ENCODE data around the gene DIO3. TPM values are rescaled to one million over a fixed set of nuclear protein-coding genes. Genes with fewer than 3 reads are reported as not detected.

DIO3 gene
- total RNA-seq, 2 experiments from 2014 or later, result not detected

DNA sequence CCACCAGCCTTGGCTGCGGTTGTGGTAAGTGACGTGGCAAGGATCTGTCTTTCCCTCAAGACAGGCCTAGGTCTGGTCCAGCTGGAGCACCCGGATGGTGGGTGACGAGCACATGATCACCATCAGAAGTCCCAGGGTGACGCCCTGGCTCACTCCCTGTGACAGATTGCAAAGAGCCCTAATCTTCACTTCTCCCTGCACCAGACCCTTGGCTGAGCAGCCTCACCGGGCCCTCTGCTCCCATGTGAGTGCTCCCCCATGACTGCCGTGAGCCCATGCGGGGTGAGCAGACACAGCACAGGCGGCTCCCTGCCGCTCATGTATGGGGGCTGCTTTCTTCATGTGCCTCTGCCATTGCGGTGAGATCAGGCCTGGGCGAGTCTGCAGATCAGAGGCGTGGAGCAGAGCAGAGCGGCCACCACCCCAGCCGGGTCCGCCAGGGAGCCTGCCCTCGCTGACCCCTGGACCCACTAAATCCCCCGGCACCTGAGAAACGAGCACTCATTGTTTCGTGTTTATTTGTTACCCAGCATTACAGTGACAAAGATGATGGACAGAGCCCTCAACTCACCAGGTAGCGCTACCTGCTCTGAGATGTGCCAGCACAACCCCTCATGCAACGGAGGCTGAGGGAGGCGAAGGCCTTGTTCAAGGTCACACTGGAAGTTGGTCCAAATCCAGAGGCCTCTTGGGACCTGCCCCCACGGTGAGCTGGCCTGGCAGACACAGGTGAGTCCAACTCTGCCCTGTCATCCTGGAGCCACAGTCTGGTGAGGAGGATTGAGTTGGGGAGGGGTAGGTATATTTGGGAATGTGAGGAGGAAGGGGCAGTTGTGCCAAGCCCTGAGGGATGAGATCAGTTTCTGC lies 9.3 kb upstream of the DIO3 start:
- H3K27ac Mint-ChIP-seq, result no peak overlapping the region
- no peaks in the 10 kb centered on the region for H3K36me3 Mint-ChIP-seq (ENCODE audit: low read depth)
- no peak overlapping the region for H3K4me3 Mint-ChIP-seq
- DNase-seq (no peak), ATAC-seq (ENCODE audit: poor library complexity) (no peak)
- peaks cover 27% of the 10 kb centered on the region for H3K27me3 Mint-ChIP-seq
- Histone ChIP-seq H3K4me1 (ENCODE audit: insufficient read depth, low read length) (no peaks in the 10 kb centered on the region), H3K27me3 (ENCODE audit: control insufficient read depth in 1 of 2, insufficient read depth in 2 of 2, low read length in 2 of 2) (peaks cover 0 to 4% of the 10 kb centered on the region in 2 experiments), H3K36me3 (ENCODE audit: insufficient read depth, low read length) (no peaks in the 10 kb centered on the region), H3K9me3 (ENCODE audit: control insufficient read depth in 1 of 2, insufficient read depth in 1 of 2, low read length in 2 of 2) (no peaks in the 10 kb centered on the region), H3K4me3 (ENCODE audit: low read length) (no peak overlapping the region), H3K27ac (ENCODE audit: low read depth in 1 of 2, low read length in 2 of 2) (no peak overlapping the region)
- TF ChIP-seq, protein P1, sequence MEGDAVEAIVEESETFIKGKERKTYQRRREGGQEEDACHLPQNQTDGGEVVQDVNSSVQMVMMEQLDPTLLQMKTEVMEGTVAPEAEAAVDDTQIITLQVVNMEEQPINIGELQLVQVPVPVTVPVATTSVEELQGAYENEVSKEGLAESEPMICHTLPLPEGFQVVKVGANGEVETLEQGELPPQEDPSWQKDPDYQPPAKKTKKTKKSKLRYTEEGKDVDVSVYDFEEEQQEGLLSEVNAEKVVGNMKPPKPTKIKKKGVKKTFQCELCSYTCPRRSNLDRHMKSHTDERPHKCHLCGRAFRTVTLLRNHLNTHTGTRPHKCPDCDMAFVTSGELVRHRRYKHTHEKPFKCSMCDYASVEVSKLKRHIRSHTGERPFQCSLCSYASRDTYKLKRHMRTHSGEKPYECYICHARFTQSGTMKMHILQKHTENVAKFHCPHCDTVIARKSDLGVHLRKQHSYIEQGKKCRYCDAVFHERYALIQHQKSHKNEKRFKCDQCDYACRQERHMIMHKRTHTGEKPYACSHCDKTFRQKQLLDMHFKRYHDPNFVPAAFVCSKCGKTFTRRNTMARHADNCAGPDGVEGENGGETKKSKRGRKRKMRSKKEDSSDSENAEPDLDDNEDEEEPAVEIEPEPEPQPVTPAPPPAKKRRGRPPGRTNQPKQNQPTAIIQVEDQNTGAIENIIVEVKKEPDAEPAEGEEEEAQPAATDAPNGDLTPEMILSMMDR (IDR thresholded peaks at IDR 0.05), result no peak
- ChIA-PET CTCF (no interaction called here), POLR2A (no interaction called here)
- H3K9me3 Mint-ChIP-seq, result no peaks in the 10 kb centered on the region
- intact Hi-C loops (cut with DNase I, micrococcal nuclease), result no loop called here
- no peaks in the 10 kb centered on the region for H3K4me1 Mint-ChIP-seq (ENCODE audit: low read depth)

DNA sequence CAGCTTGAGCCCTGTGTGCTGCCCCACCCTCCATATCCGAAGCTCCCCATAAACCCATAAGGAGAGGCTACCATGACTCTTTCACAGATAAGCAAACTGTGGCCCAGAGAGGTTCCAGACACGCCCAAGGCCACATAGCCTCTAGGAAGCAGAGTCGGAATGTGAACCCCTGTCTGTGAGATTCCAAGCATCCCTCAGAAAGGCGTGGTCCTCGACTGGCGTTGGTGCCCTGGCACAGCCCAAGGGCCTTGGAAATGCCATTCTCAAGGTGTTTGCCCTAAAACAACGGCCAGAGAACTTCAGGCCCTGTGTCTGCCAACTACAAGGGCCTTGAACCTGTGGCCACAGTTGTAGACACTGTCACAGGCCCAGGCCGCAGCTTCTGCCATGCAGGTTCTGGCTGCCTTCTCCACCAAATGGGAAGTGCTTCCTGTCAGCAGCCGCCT lies 8.5 kb upstream of the DIO3 start:
- no peak for DNase-seq
- H3K4me1 Mint-ChIP-seq (ENCODE audit: low read depth), result no peaks in the 10 kb centered on the region
- no peak overlapping the region for H3K4me3 ChIP-seq (ENCODE audit: low read length)
- no peaks in the 10 kb centered on the region for H3K36me3 ChIP-seq (ENCODE audit: insufficient read depth, low read length)
- CTCF ChIA-PET, result no interaction called here
- no peak overlapping the region for H3K4me3 Mint-ChIP-seq
- H3K27me3 ChIP-seq (ENCODE audit: control insufficient read depth in 1 of 2, insufficient read depth in 2 of 2, low read length in 2 of 2), result peaks cover 3 to 4% of the 10 kb centered on the region in 2 experiments
- no peaks in the 10 kb centered on the region for H3K36me3 Mint-ChIP-seq (ENCODE audit: low read depth)
- H3K27ac ChIP-seq (ENCODE audit: low read depth in 1 of 2, low read length in 2 of 2), result no peak overlapping the region
- ATAC-seq (ENCODE audit: poor library complexity), result no peak
- H3K27me3 Mint-ChIP-seq, result peaks cover 32% of the 10 kb centered on the region
- POLR2A ChIA-PET, result no interaction called here
- intact Hi-C loops (cut with DNase I, micrococcal nuclease), result no loop called here
- TF ChIP-seq, protein P1 (IDR thresholded peaks at IDR 0.05), result no peak
- no peaks in the 10 kb centered on the region for H3K4me1 ChIP-seq (ENCODE audit: insufficient read depth, low read length)
- no peak overlapping the region for H3K27ac Mint-ChIP-seq
- no peaks in the 10 kb centered on the region for H3K9me3 ChIP-seq (ENCODE audit: control insufficient read depth in 1 of 2, insufficient read depth in 1 of 2, low read length in 2 of 2)
- H3K9me3 Mint-ChIP-seq, result no peaks in the 10 kb centered on the region

DNA sequence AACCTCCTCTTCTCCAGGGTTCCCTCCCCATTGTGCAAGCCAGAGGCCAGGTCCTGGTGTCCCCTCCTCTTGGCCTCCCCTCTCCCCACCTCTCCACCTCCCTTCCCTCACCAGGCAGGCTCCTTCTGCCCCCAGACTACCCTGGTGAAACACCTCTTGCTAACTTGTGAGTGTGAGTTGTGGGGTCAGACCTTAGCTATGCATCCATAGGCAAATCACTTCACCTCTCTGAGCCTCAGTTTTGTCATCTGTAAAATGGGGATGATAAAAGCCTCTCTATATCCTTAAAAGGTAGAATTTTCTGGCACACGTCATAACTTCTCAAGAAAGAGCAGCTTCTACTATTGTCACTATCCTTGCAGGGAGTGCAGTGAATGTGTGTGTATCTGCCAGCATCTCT lies 7.9 kb upstream of the DIO3 start:
- Histone ChIP-seq H3K9me3 (ENCODE audit: control insufficient read depth in 1 of 2, insufficient read depth in 1 of 2, low read length in 2 of 2) (no peaks in the 10 kb centered on the region), H3K4me1 (ENCODE audit: insufficient read depth, low read length) (no peaks in the 10 kb centered on the region), H3K27ac (ENCODE audit: low read depth in 1 of 2, low read length in 2 of 2) (no peak overlapping the region), H3K4me3 (ENCODE audit: low read length) (no peak overlapping the region), H3K27me3 (ENCODE audit: control insufficient read depth in 1 of 2, insufficient read depth in 2 of 2, low read length in 2 of 2) (peaks cover 4 to 8% of the 10 kb centered on the region in 2 experiments), H3K36me3 (ENCODE audit: insufficient read depth, low read length) (no peaks in the 10 kb centered on the region)
- DNase-seq, result no peak
- H3K27ac Mint-ChIP-seq, result no peak overlapping the region
- H3K4me3 Mint-ChIP-seq, result no peak overlapping the region
- CTCF ChIA-PET, result no interaction called here
- H3K27me3 Mint-ChIP-seq, result peaks cover 35% of the 10 kb centered on the region
- H3K4me1 Mint-ChIP-seq (ENCODE audit: low read depth), result no peaks in the 10 kb centered on the region
- no peaks in the 10 kb centered on the region for H3K36me3 Mint-ChIP-seq (ENCODE audit: low read depth)
- TF ChIP-seq, protein P1 (IDR thresholded peaks at IDR 0.05), result no peak
- no peak for ATAC-seq (ENCODE audit: poor library complexity)
- no peaks in the 10 kb centered on the region for H3K9me3 Mint-ChIP-seq
- POLR2A ChIA-PET, result no interaction called here
- intact Hi-C loops (cut with DNase I, micrococcal nuclease), result no loop called here

All from CD4-positive, alpha-beta T cell (primary cell).